A673 (cell line): ENCODE measurements around the gene VSIG1. TPM values are rescaled to one million over a fixed set of nuclear protein-coding genes. Genes with fewer than 3 reads are reported as not detected.

Experiments used
- BruUV-seq: library from RNA; stranded (reverse); fragments of 400-500 nt; replicated peaks from 2 replicates; lab custom pipeline; 2021; lab: Mats Ljungman, UMichigan
- CTCF ChIA-PET: fragments of 300-600 bp; sonication (Branson Sonifier 250); formaldehyde crosslinking; loops from one replicate; lab custom pipeline; 2022; ENCODE audit warnings: antibody characterized with exemption; lab: Charles Lee
- POLR2A ChIA-PET: fragments of 300-600 bp; sonication (Branson Sonifier 250); formaldehyde crosslinking; loops from one replicate; lab custom pipeline; 2022; ENCODE audit warnings: antibody characterized with exemption; ENCODE audit not compliant: low non-redundant PET; lab: Charles Lee
- DNase-seq: peaks from one replicate; pipeline ENCODE4 v3.0.0-alpha.2; 2015; ENCODE audit warnings: low spot score
- H3K27ac ChIP-seq: fragments of 200-600 bp; sonication (generic); 2 replicates; pipeline ENCODE4 v1.5.1; 2016; ENCODE audit warnings: mixed run types, low read depth, mild to moderate bottlenecking, mixed read lengths, antibody characterized with exemption, low read length; ENCODE audit not compliant: poor library complexity, severe bottlenecking
- H3K27me3 ChIP-seq: fragments of 200-600 bp; sonication (generic); replicated peaks from 2 replicates; pipeline ENCODE4 v1.6.1; 2017; ENCODE audit warnings: mixed run types, low read depth, mild to moderate bottlenecking, mixed read lengths, antibody characterized with exemption, low read length; ENCODE audit not compliant: insufficient read depth, poor library complexity
- H3K36me3 ChIP-seq: fragments of 200-600 bp; sonication (generic); 2 replicates; pipeline ENCODE4 v1.6.1; 2016; ENCODE audit warnings: mixed run types, mild to moderate bottlenecking, mixed read lengths, antibody characterized with exemption, low read length; ENCODE audit not compliant: insufficient read depth, poor library complexity, severe bottlenecking
- H3K4me1 ChIP-seq: fragments of 200-600 bp; sonication (generic); 2 replicates; pipeline ENCODE4 v1.6.1; 2017; ENCODE audit warnings: mixed run types, mild to moderate bottlenecking, mixed read lengths, antibody characterized with exemption, low read length; ENCODE audit not compliant: insufficient read depth, poor library complexity, severe bottlenecking
- H3K4me3 ChIP-seq: fragments of 200-600 bp; sonication (generic); 2 replicates; pipeline ENCODE4 v1.5.1; 2016; ENCODE audit warnings: low read depth, mixed run types, mild to moderate bottlenecking, mixed read lengths, low read length; ENCODE audit not compliant: poor library complexity, severe bottlenecking
- H3K9me3 ChIP-seq: fragments of 200-600 bp; sonication (generic); 2 replicates; pipeline ENCODE4 v1.6.1; 2016; ENCODE audit warnings: mixed run types, low read depth, mild to moderate bottlenecking, mixed read lengths, antibody characterized with exemption, low read length; ENCODE audit not compliant: poor library complexity, severe bottlenecking
- EZH2 ChIP-seq: fragments of 200-600 bp; sonication (generic); IDR thresholded peaks from 2 replicates; pipeline ENCODE4 v1.6.1; 2017; ENCODE audit warnings: borderline replicate concordance, low read depth, mild to moderate bottlenecking, mixed read lengths, antibody characterized with exemption, low read length; ENCODE audit not compliant: poor library complexity, severe bottlenecking
- intact Hi-C: fragments of 100-400 bp; cut with micrococcal nuclease; formaldehyde crosslinking; loops from one replicate; pipeline ENCODE4 v1.10.0; 2022; ENCODE audit not compliant: unreplicated experiment
- total RNA-seq: library from RNA; stranded (reverse); gene quantifications from 2 replicates; pipeline ENCODE4 v1.2.3, GENCODE V29; 2021
- TF ChIP-seq, protein P1 (sequence below): fragments of 300-800, 200-600 bp; sonication (generic); conservative IDR thresholded peaks from 2 replicates; pipeline ENCODE4 v1.5.1; 2017; ENCODE audit warnings: low read depth, mild to moderate bottlenecking, antibody characterized with exemption, low read length, moderate library complexity, mixed read lengths

Gene VSIG1
- total RNA-seq, 1 experiment from 2014 or later: not detected

DNA sequence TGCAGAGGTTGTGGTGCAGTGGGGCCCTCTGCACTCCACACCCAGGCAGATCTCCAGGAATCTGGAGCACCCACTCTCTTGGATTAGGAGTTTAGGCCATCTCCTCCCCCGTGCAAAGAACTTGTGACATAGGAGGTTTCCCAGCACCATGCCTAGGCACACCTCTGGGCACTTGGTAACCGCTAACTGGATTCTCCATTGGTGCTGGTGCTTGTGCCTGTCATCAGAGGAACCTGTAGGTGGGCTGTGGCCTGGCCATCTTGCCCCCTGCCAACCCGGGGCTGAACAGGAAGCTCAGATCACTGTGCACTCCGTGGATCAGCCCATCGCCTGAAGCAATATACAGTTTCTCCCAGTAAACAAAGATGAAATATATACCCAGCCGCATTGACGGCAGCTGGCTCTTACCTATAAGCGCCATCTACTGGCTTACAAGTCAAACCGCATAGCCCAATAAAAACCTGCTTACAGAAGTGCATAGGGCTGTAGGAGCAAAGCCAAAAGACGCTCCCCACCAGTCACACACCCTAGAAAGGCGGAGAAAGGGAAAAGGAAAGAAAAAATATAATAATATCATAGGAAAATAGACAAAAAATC lies 43.5 kb upstream of the VSIG1 start:
- no peak overlapping the region for H3K4me3 ChIP-seq

GRCh38 chrX:108018656-108019381 lies 26.0 kb upstream of the VSIG1 start:
- POLR2A ChIA-PET: no interaction called here
- Histone ChIP-seq H3K9me3 (no peaks in the 10 kb centered on the region), H3K4me3 (no peak overlapping the region), H3K27me3 (peaks cover 10% of the 10 kb centered on the region), H3K4me1 (no peaks in the 10 kb centered on the region), H3K36me3 (no peaks in the 10 kb centered on the region), H3K27ac (no peak overlapping the region)
- intact Hi-C loops: no loop called here
- CTCF ChIA-PET: no interaction called here
- no TSS peak for BruUV-seq
- TF ChIP-seq, protein P1, sequence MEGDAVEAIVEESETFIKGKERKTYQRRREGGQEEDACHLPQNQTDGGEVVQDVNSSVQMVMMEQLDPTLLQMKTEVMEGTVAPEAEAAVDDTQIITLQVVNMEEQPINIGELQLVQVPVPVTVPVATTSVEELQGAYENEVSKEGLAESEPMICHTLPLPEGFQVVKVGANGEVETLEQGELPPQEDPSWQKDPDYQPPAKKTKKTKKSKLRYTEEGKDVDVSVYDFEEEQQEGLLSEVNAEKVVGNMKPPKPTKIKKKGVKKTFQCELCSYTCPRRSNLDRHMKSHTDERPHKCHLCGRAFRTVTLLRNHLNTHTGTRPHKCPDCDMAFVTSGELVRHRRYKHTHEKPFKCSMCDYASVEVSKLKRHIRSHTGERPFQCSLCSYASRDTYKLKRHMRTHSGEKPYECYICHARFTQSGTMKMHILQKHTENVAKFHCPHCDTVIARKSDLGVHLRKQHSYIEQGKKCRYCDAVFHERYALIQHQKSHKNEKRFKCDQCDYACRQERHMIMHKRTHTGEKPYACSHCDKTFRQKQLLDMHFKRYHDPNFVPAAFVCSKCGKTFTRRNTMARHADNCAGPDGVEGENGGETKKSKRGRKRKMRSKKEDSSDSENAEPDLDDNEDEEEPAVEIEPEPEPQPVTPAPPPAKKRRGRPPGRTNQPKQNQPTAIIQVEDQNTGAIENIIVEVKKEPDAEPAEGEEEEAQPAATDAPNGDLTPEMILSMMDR: no peak
- TF ChIP-seq EZH2: no peak
- no peak for DNase-seq

More for the DNA sequence above, 43.5 kb upstream of the VSIG1 start:
- CTCF ChIA-PET: no interaction called here
- intact Hi-C loops: no loop called here
- peak; percentile 70 for DNase-seq
- H3K4me1 ChIP-seq: no peaks in the 10 kb centered on the region
- no peaks in the 10 kb centered on the region for H3K27me3 ChIP-seq
- TF ChIP-seq, protein P1: peak; percentile 79
- TF ChIP-seq EZH2: no peak
- no peak overlapping the region for H3K27ac ChIP-seq
- no peaks in the 10 kb centered on the region for H3K9me3 ChIP-seq
- POLR2A ChIA-PET: no interaction called here
- BruUV-seq: no TSS peak
- no peaks in the 10 kb centered on the region for H3K36me3 ChIP-seq

DNA sequence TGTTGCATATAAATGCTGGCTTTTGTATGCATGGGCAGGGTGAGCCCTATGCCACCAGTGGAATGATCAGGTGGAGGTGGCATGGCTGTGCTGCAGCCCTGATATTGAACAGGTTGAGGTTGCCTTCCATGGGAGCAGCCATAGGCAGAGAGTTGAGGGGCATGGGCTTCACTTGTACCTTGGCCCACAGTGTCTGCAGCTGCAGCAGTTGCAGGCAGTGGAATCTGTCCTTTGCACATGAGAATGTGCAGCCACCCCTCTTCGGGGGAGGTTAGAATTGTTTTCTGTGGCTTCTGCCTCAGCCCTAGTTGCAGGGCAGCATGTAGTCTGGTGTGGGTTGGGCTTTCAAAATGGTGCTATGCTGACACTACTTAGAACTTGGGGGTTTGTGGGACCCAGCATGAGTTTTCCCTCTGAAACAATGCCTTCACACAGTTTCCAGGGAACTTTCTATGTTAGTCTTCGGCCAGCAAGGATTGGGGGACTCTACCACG lies 25.4 kb upstream of the VSIG1 start:
- no peak for TF ChIP-seq EZH2

More for the DNA sequence above, 25.4 kb upstream of the VSIG1 start:
- POLR2A ChIA-PET: no interaction called here
- DNase-seq: no peak
- peaks cover 13% of the 10 kb centered on the region for H3K27me3 ChIP-seq
- no peak overlapping the region for H3K4me3 ChIP-seq
- intact Hi-C loops: no loop called here
- no peaks in the 10 kb centered on the region for H3K9me3 ChIP-seq
- H3K4me1 ChIP-seq: no peaks in the 10 kb centered on the region
- H3K27ac ChIP-seq: no peak overlapping the region
- no peaks in the 10 kb centered on the region for H3K36me3 ChIP-seq
- CTCF ChIA-PET: no interaction called here
- BruUV-seq: no TSS peak
